Esophagus (tissue), 2 donors: ENCODE results near the gene STAG1. TPM values are rescaled to one million over a fixed set of nuclear protein-coding genes. Genes with fewer than 3 reads are reported as not detected.
"Not testable (repeated sequence)": the region's sequence is repeated elsewhere in the genome, so short reads cannot be mapped to it uniquely, and the experiment has no call there.

Source experiments
- H3K27ac ChIP-seq, 2 donors: one replicate each; pipeline ENCODE4 v1.5.1; 2013; ENCODE audit warnings: low read depth in 2 of 2, mild to moderate bottlenecking in 2 of 2, inconsistent platforms in 1 of 2, low read length in 1 of 2, moderate library complexity in 1 of 2
- H3K27me3 ChIP-seq, 2 donors: one replicate each; pipeline ENCODE4 v1.6.1; 2013; ENCODE audit warnings: low read length in 2 of 2, control low read depth in 1 of 2, mild to moderate bottlenecking in 1 of 2; ENCODE audit not compliant: insufficient read depth in 2 of 2, control insufficient read depth in 1 of 2
- H3K36me3 ChIP-seq, 2 donors: one replicate each; pipeline ENCODE4 v1.6.1; 2013; ENCODE audit warnings: low read length in 1 of 2; ENCODE audit not compliant: control insufficient read depth in 2 of 2, insufficient read depth in 2 of 2
- H3K4me1 ChIP-seq, 2 donors: one replicate each; pipeline ENCODE4 v1.6.1; 2013; ENCODE audit warnings: low read length in 1 of 2; ENCODE audit not compliant: control insufficient read depth in 2 of 2, insufficient read depth in 2 of 2
- H3K4me3 ChIP-seq, 2 donors: one replicate each; pipeline ENCODE4 v1.5.1; 2013; ENCODE audit warnings: low read length in 2 of 2, mild to moderate bottlenecking in 2 of 2, low read depth in 1 of 2, moderate library complexity in 1 of 2
- H3K9me3 ChIP-seq, 2 donors: one replicate each; pipeline ENCODE4 v1.6.1; 2013; ENCODE audit warnings: mild to moderate bottlenecking in 2 of 2, low read depth in 1 of 2, low read length in 1 of 2, moderate library complexity in 1 of 2; ENCODE audit not compliant: control insufficient read depth in 2 of 2, insufficient read depth in 1 of 2
- WGBS, 2 donors: extraction: QIAGEN DNeasy Blood & Tissue Kit; methylation state at CpG; one replicate each; pipeline ENCODE4 v1.1.7; 2013; 5-methylcytosine and 5-hydroxymethylcytosine counted together
- polyA plus RNA-seq, 2 donors: library from polyadenylated mRNA; stranded (reverse); fragments of 200-250 nt; gene quantifications; one replicate each; pipeline ENCODE4 v1.2.3, GENCODE V29; 2013
- donor health status: healthy with polysubstance abuse.
- donor health status: Bipolar disorder and iron deficiency.

STAG1 gene
- polyA plus RNA-seq, 2 donors, result 7.1 to 8.3 TPM

DNA sequence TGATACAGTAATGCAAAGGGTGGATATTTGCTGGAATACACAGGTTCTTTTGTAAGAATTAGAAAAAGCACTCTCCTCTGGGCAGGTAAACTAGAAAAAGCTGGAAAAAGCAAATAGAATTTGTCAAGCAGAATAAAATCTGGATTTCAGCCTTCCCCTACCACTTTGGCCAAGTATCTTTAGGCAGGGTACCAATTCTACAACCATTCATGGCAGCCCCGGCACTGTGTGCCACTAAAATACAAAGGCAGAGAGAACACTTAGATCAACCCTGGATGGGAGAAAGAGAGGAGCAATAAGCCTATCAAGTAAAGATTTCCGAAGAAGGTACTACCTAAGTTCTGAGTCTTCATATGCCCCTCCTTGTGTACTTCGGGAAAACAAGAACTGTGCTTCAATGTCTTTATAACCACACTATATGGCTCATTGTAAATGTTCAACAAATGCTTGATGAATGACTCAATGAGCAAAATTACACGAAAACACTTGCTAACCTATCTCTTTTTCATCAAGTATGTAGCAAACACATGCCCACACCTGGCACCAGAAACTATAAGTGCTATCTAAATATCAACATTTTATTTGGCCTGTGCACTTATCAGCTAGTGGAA, 20.8 kb downstream of the STAG1 start:
- Histone ChIP-seq H3K9me3 (no peaks in the 10 kb centered on the region), H3K27me3 (no peaks in the 10 kb centered on the region), H3K4me3 (no peak overlapping the region), H3K4me1 (peaks cover 0 to 4% of the 10 kb centered on the region in 2 donors), H3K36me3 (no peaks in the 10 kb centered on the region), H3K27ac (no peak overlapping the region)
- WGBS, 2 donors, result 45 to 56% methylated on average over 4 of the region's 4 CpGs

DNA sequence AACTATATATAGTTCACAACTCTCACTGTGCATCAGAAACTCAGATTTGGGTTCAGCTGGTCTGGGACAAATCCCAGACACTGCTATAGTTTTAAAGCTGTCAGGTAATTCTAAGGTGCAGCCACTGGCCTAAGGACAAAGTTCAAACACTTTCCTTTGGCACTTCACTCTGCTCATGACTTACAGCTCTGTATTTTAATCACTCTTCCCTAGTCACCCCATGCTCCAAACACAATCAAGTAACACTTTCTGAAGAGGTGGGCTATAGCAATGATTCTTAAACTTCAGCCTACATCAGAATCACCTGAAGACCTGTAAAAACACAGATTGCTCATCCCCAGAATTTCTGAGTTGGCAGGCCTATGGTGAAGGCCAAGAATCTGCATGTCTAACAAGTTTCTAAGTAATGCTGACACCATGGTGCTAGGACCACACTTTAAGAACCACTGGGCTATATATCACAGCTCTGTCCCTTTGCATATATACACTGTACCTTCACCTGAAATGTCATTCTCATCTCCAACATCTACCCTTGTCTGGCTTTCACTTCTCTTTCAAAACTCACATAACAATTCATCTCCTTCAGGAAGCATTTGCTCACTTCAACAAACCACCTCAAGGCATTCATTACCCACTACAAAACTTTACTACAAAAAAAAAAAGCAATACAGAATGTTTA, 21.4 kb downstream of the STAG1 start:
- H3K4me1 ChIP-seq, result peaks cover 0 to 6% of the 10 kb centered on the region in 2 donors
- H3K4me3 ChIP-seq, result no peak overlapping the region
- no peaks in the 10 kb centered on the region for H3K27me3 ChIP-seq
- no peak overlapping the region for H3K27ac ChIP-seq
- no peaks in the 10 kb centered on the region for H3K36me3 ChIP-seq
- H3K9me3 ChIP-seq, result no peaks in the 10 kb centered on the region

DNA sequence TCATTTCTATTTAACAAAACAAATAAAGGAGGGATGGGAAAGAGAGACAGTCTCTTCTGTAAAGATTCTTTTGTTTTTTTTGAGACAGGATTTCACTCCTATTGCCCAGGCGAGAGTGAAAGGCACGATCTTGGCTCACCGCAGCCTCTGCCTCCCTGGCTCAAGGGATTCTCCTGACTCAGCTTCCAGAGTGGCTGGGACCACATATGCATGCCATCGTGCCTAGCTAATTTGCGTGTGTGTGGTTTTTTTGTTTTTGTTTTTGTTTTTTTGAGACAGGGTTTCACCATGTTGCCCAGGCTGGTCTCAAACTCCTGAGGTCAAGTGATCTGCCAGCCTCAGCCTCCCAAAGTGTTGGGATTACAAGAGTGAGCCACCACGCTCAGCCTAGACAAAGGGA, 23.3 kb downstream of the STAG1 start:
- no peaks in the 10 kb centered on the region for H3K36me3 ChIP-seq
- WGBS, 2 donors, result 28 to 45% methylated on average over 6 of the region's 6 CpGs
- no peaks in the 10 kb centered on the region for H3K9me3 ChIP-seq
- H3K27me3 ChIP-seq, result no peaks in the 10 kb centered on the region
- H3K4me1 ChIP-seq, result peaks cover 0 to 2% of the 10 kb centered on the region in 2 donors
- H3K4me3 ChIP-seq, result no peak overlapping the region
- peak overlapping the region in 1 of 2 donors; percentile 16 for H3K27ac ChIP-seq

DNA sequence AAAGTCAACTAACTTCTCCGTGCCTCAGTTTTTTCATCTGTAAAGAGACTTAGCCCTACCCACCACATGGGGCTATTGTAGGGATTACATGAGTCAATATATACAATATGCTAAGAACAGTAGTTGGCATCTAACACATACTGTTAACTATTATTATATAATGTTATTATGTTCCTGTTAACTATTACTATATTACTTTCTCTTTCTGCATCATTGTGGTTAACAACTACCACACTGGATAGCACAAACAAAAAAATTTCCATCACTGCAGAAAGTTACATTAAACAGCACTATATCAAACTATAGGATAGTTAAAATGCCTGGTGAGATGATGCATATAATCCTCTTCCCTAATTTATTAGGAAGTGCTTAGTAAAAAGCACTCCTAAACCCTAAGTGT, 23.7 kb downstream of the STAG1 start:
- Histone ChIP-seq H3K27ac (no peak overlapping the region), H3K27me3 (no peaks in the 10 kb centered on the region), H3K4me1 (peaks cover 0 to 2% of the 10 kb centered on the region in 2 donors)

DNA sequence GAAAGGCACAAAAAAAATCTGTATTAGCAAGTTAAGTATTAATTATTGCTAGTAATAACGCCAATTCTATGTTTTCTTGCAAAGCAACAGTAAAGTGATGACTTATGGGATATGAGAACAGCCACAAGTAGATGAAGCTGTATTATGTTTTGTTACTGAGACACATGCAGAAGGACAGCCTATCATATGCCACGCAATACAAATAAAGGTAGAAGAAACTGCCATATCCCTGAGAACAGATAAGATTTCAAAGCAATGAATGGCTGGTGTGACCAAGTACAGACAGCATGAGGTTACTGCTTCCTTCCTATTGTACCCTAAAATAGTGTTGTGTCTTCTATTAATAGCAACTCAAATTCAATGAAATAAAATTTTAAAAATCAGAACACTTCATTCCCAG, 26.7 kb downstream of the STAG1 start:
- Histone ChIP-seq H3K4me1 (peaks cover 0 to 2% of the 10 kb centered on the region in 2 donors), H3K36me3 (no peaks in the 10 kb centered on the region), H3K27ac (no peak overlapping the region), H3K27me3 (no peaks in the 10 kb centered on the region), H3K4me3 (no peak overlapping the region), H3K9me3 (no peaks in the 10 kb centered on the region)
- 76 to 79% methylated on average over 2 of the region's 2 CpGs for WGBS, 2 donors

More for the DNA sequence above, 23.7 kb downstream of the STAG1 start:
- no peaks in the 10 kb centered on the region for H3K36me3 ChIP-seq
- H3K4me3 ChIP-seq, result no peak overlapping the region
- H3K9me3 ChIP-seq, result no peaks in the 10 kb centered on the region
- WGBS, 2 donors, result 41 to 60% methylated on average over 1 of the region's 1 CpG

DNA sequence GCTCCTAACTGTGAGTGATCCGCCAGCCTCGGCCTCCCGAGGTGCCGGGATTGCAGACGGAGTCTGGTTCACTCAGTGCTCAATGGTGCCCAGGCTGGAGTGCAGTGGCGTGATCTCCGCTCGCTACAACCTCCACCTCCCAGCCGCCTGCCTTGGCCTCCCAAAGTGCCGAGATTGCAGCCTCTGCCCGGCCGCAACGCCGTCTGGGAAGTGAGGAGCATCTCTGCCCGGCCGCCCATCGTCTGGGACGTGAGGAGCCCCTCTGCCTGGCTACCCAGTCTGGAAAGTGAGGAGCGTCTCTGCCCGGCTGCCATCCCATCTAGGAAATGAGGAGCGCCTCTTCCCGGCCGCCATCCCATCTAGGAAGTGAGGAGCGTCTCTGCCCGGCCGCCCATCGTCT, 29.3 kb downstream of the STAG1 start:
- not testable (repeated sequence) for H3K27me3 ChIP-seq, H3K36me3 ChIP-seq, H3K27ac ChIP-seq, H3K4me1 ChIP-seq, H3K9me3 ChIP-seq, H3K4me3 ChIP-seq
- WGBS, 2 donors, result 97 to 99% methylated on average over 11 to 27 of the region's 27 CpGs

DNA sequence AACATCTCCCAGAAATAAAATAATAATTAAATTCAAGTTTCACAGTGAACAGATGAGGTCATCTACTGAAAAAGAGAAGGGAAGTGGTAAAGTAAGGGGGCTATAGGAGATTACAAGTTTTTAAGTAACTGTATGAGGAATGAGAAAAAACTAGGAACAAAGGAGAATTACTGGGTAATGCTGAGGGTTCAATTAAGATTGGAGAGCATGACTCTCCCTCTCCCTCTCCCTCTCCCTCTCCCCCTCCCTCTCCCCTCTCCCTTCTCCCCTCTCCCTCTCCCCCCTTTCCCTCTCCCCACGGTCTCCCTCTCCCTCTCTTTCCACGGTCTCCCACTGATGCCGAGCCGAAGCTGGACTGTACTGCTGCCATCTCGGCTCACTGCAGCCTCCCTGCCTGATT, 29.8 kb downstream of the STAG1 start:
- not testable (repeated sequence) for H3K27ac ChIP-seq, H3K9me3 ChIP-seq, H3K27me3 ChIP-seq, H3K4me1 ChIP-seq, H3K4me3 ChIP-seq, H3K36me3 ChIP-seq
- WGBS, 2 donors, result no CpG with 5 or more reads among the region's 5 CpGs

DNA sequence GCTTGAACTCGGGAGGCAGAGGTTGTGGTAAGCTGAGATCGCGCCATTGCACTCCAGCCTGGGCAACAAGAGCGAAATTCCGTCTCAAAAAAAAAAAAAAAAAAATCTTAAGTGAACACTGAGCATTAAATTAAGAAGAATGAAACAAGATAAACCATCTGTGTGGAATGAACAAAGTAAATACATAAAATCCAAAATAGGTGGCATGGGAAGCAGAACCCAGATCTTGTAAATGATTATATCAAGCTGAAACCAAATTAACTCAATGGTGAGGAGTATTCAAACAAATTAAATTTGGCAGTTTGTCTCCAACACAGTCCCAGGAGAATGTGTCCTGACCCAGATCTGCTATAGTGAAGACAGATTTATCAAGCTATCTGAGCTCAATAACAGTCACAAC, 32.1 kb downstream of the STAG1 start:
- Histone ChIP-seq H3K9me3 (no peaks in the 10 kb centered on the region), H3K4me1 (no peaks in the 10 kb centered on the region), H3K27ac (no peak overlapping the region), H3K4me3 (no peak overlapping the region), H3K27me3 (no peaks in the 10 kb centered on the region), H3K36me3 (no peaks in the 10 kb centered on the region)
- WGBS, 2 donors, result 94% methylated on average over 5 of the region's 5 CpGs

DNA sequence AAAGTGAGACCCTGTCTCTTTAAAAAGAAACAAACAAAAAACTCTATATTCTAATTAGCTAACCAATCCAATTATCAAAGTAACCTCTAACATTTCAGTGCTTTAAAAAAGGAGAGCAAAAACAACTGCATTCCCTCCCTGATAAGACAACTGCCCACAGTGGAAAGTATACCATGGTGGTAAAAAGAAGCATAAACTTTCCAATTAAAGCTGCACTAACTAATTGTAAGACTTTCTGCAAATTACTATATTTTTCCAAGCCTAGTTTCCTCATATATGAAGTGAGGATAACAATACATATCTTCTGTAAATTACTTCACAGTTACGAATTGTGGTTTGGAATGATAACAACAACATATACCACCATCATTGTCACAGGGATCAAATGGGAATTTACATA, 35.5 kb downstream of the STAG1 start:
- H3K27ac ChIP-seq, result no peak overlapping the region
- no peaks in the 10 kb centered on the region for H3K4me1 ChIP-seq
- H3K36me3 ChIP-seq, result no peaks in the 10 kb centered on the region
- H3K9me3 ChIP-seq, result no peaks in the 10 kb centered on the region
- no peak overlapping the region for H3K4me3 ChIP-seq
- 79 to 90% methylated on average over 1 of the region's 1 CpG for WGBS, 2 donors
- H3K27me3 ChIP-seq, result no peaks in the 10 kb centered on the region

DNA sequence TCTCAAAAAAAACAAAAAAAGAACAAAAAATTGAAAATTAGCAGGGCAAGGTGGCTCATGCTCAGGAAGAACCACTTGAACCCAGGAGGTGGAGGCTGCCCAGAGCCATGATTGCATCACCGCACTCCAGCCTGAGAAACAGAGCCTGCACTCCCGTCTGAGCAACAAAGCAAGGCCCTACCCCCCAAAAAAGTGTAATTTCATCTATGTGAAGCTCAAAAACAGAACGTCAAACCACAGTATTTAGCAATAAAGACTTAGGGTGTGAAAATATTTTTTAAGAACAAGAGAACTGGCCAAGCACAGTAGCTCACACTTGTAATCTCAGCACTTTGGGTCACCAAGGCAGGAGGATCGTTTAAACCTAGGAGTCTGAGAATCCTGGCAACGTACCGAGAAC, 38.2 kb downstream of the STAG1 start:
- Histone ChIP-seq H3K9me3 (no peaks in the 10 kb centered on the region), H3K36me3 (no peaks in the 10 kb centered on the region), H3K4me1 (no peaks in the 10 kb centered on the region), H3K27ac (no peak overlapping the region), H3K27me3 (no peaks in the 10 kb centered on the region), H3K4me3 (no peak overlapping the region)
- 92 to 93% methylated on average over 6 of the region's 6 CpGs for WGBS, 2 donors
